Measurements from ENCODE around the gene ATP6V1B1.
A peak's percentile ranks its signal among the peaks of the same experiment; 100 is the strongest.

Gene ATP6V1B1

GRCh38 chr2:70944111-70944690 lies 8.5 kb downstream of the ATP6V1B1 start:
- no peak for DNase-seq (ENCODE audit: low read depth)

GRCh38 chr2:70946832-70947442 lies 11.2 kb downstream of the ATP6V1B1 start:
- DNase-seq (ENCODE audit: low read depth) = peak; percentile 30

GRCh38 chr2:70947556-70948184 lies 12.0 kb downstream of the ATP6V1B1 start:
- DNase-seq (ENCODE audit: low read depth) = no peak

- peak; percentile 76 for DNase-seq (ENCODE audit: low read depth)
Measured at GRCh38 chr2:70948337-70949003, 12.8 kb downstream of the ATP6V1B1 start.

- DNase-seq (ENCODE audit: low read depth) = no peak
Measured at GRCh38 chr2:70949086-70949485, 13.4 kb downstream of the ATP6V1B1 start.

GRCh38 chr2:70954886-70955285 lies 19.2 kb downstream of the ATP6V1B1 start:
- no peak for DNase-seq (ENCODE audit: low read depth)

- no peak for DNase-seq (ENCODE audit: low read depth)
Measured at GRCh38 chr2:70956141-70956540, 20.4 kb downstream of the ATP6V1B1 start.

- DNase-seq (ENCODE audit: low read depth) = no peak
Measured at GRCh38 chr2:70957798-70958197, 22.1 kb downstream of the ATP6V1B1 start.

- DNase-seq (ENCODE audit: low read depth) = no peak
Measured at GRCh38 chr2:70958759-70959158, 23.1 kb downstream of the ATP6V1B1 start.

GRCh38 chr2:70959271-70959761 lies 23.6 kb downstream of the ATP6V1B1 start:
- no peak for DNase-seq (ENCODE audit: low read depth)

GRCh38 chr2:70959851-70960832 lies 24.4 kb downstream of the ATP6V1B1 start:
- no peak for DNase-seq (ENCODE audit: low read depth)

GRCh38 chr2:70960833-70961647 lies 25.3 kb downstream of the ATP6V1B1 start:
- DNase-seq (ENCODE audit: low read depth) = no peak

- DNase-seq (ENCODE audit: low read depth) = no peak
Measured at GRCh38 chr2:70961648-70961994, 25.9 kb downstream of the ATP6V1B1 start.

GRCh38 chr2:70962211-70962884 lies 26.6 kb downstream of the ATP6V1B1 start:
- DNase-seq (ENCODE audit: low read depth) = no peak

- no peak for DNase-seq (ENCODE audit: low read depth)
Measured at GRCh38 chr2:70962885-70963878, 27.5 kb downstream of the ATP6V1B1 start.

GRCh38 chr2:70964133-70964532 lies 28.4 kb downstream of the ATP6V1B1 start:
- no peak for DNase-seq (ENCODE audit: low read depth)

GRCh38 chr2:70964596-70965386 lies 29.1 kb downstream of the ATP6V1B1 start:
- peak; percentile 79 for DNase-seq (ENCODE audit: low read depth)

GRCh38 chr2:70965506-70965905 lies 29.8 kb downstream of the ATP6V1B1 start:
- no peak for DNase-seq (ENCODE audit: low read depth)

Data from activated T-cell treated with anti-CD3 and anti-CD28 coated beads for 24 hours (primary cell).